Epithelial cell of umbilical artery (primary cell): ENCODE data around the gene LDHA. TPM values are rescaled to one million over a fixed set of nuclear protein-coding genes. Genes with fewer than 3 reads are reported as not detected.

Experiments
- total RNA-seq: library from RNA; depleted of rRNA; stranded (reverse); fragments of >200 nt; gene quantifications from 2 replicates; pipeline ENCODE4 v1.2.3, GENCODE V29; 2014

Gene LDHA
- total RNA-seq, result 614 and 722 TPM in 2 replicates

GRCh38 chr11:18394275-18394927 lies at the start of gene LDHA:
Gene LDHA (plus strand): TSS chr11:18394563. CDS start chr11:18396843, 2,280 bp downstream.

DNA sequence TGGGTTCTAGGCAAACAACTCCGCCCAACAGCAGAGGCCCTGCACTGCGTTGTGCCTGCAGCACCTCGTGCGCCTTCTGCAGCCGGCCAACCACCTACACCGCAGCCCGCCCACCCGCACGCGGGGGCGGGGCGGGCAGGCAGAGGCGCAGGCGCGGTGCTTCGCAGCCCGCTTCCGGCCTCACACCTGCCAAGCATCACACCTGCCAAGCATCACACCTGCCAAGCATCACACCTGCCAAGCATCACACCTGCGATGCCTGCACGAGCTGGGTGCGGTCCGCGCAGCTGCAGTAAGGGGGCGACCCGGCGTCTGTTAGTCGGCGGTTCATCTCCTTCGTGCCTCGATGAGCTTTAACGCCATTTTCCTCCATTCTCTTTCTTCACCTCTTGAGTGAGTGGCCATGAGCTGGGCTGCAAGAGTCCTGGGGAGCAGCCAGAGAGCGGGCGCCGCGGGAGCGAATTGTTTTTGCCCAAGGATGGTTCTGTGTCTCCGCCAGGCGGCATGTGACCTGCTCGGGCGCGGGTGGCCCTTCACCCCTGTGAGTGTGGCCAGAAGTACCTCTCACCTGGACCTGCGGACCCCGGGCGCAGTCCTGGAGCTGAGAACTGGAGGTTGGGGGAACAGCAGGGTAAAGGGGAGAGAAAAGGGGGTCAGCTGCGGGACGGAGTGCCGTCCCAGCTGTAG lies 61.5 kb downstream of the LDHA start, which contains the start of gene LDHAL6A:
TSS of gene LDHAL6A (plus strand) at position 171 of the 687 bp plus-strand sequence. CDS start 825 bp downstream, outside the sequence.

Other genes starting within 250 kb of the LDHA start
- not detected in 2 replicates for gene MRGPRX4, start 221.7 kb upstream of the LDHA start, total RNA-seq
- gene SAA4, start 157.8 kb upstream of the LDHA start, total RNA-seq, result not detected in 2 replicates
- not detected in 2 replicates for gene SAA2, start 145.9 kb upstream of the LDHA start, total RNA-seq
- gene SAA1, start 128.3 kb upstream of the LDHA start, total RNA-seq, result not detected in 2 replicates
- gene HPS5, start 72.4 kb upstream of the LDHA start, total RNA-seq, result 25.3 and 38.0 TPM in 2 replicates
- 58.5 and 64.0 TPM in 2 replicates for gene GTF2H1, start 72.0 kb upstream of the LDHA start, total RNA-seq
- gene LDHC, start 17.8 kb downstream of the LDHA start, total RNA-seq, result 0.32 TPM in 1 of 2 replicates, not detected in the other
- gene LDHAL6A, start 61.3 kb downstream of the LDHA start, total RNA-seq, result not detected in 2 replicates
- gene TSG101, start 132.4 kb downstream of the LDHA start, total RNA-seq, result 36.8 and 48.7 TPM in 2 replicates
- 24.8 and 29.2 TPM in 2 replicates for gene UEVLD, start 194.2 kb downstream of the LDHA start, total RNA-seq
- gene MISFA, start 205.2 kb downstream of the LDHA start, total RNA-seq, result 0.65 and 2.7 TPM in 2 replicates
- 16.4 and 16.6 TPM in 2 replicates for gene SPTY2D1, start 239.8 kb downstream of the LDHA start, total RNA-seq